GM12878 (cell line): Measurements from ENCODE around the gene CA6. TPM values are rescaled to one million over a fixed set of nuclear protein-coding genes. Genes with fewer than 3 reads are reported as not detected.

Source experiments
- ATAC-seq: fragments of 200-7000 bp; cut with Tn5 transposase; 3 replicates; pipeline ENCODE4 v1.9.1; 2020; ENCODE audit warnings: mild to moderate bottlenecking, moderate library complexity
- BruUV-seq: library from RNA; stranded (reverse); fragments of 400-500 nt; replicated peaks from 2 replicates; lab custom pipeline; 2021; lab: Mats Ljungman, UMichigan
- CTCF ChIA-PET: fragments of 300-600 bp; sonication (Branson Sonifier 250); formaldehyde crosslinking; extraction: SDS; loops from one replicate; lab custom pipeline; 2021; ENCODE audit warnings: inconsistent platforms; lab: Yijun Ruan, JAX
- POLR2A ChIA-PET: fragments of 350-600 bp; formaldehyde crosslinking; extraction: SDS; loops from one replicate; lab custom pipeline; 2021; ENCODE audit warnings: inconsistent platforms; lab: Charles Lee
- RAD21 ChIA-PET: fragments of 300-600 bp; sonication (Branson Sonifier 250); formaldehyde crosslinking; loops from one replicate; lab custom pipeline; 2023; ENCODE audit warnings: antibody characterized with exemption; ENCODE audit not compliant: unreplicated experiment; lab: Charles Lee
- SMC1A ChIA-PET: fragments of 300-600 bp; sonication (Branson Sonifier 250); formaldehyde crosslinking; loops from one replicate; lab custom pipeline; 2023; ENCODE audit not compliant: unreplicated experiment, uncharacterized antibody; lab: Charles Lee
- DNase-seq: peaks from one replicate; pipeline ENCODE4 v3.0.0-alpha.2; 2011; ENCODE audit warnings: low read depth, low spot score
- FAIRE-seq: peaks from 3 replicates; lab custom pipeline; 2011; peaks lifted over from hg19 to GRCh38; lab: Jason Lieb, UNC
- H2AFZ ChIP-seq: 2 replicates; pipeline ENCODE4 v1.6.0; 2011; ENCODE audit warnings: low read depth, low read length, control low read depth; ENCODE audit not compliant: control insufficient read depth
- H3K27ac ChIP-seq: 2 replicates; pipeline ENCODE4 v1.5.1; 2011; ENCODE audit warnings: control low read depth; ENCODE audit not compliant: control insufficient read depth, insufficient read depth
- H3K27me3 ChIP-seq, 2 experiments: replicated peaks in 1 of 2; 2 replicates each; pipeline versions ENCODE4 v1.6.0 to v1.6.1; 2011; ENCODE audit warnings: low read length in 1 of 2; ENCODE audit not compliant: control insufficient read depth in 2 of 2, insufficient read depth in 2 of 2
- H3K36me3 ChIP-seq, 2 experiments: 2 replicates each; pipeline ENCODE4 v1.5.1; 2011; ENCODE audit warnings: low read length in 1 of 2; ENCODE audit not compliant: control insufficient read depth in 2 of 2, insufficient read depth in 2 of 2
- H3K4me1 ChIP-seq: 2 replicates; pipeline ENCODE4 v1.6.1; 2011; ENCODE audit warnings: mild to moderate bottlenecking, low read length, moderate library complexity, mixed read lengths; ENCODE audit not compliant: control insufficient read depth, insufficient read depth
- H3K4me2 ChIP-seq: 2 replicates; pipeline ENCODE4 v1.6.0; 2011; ENCODE audit warnings: control low read depth; ENCODE audit not compliant: control insufficient read depth, insufficient read depth
- H3K4me3 ChIP-seq: fragments of 200-600 bp; sonication (generic); 2 replicates; pipeline ENCODE4 v1.5.1; 2016
- H3K79me2 ChIP-seq: 2 replicates; pipeline ENCODE4 v1.6.0; 2011; ENCODE audit warnings: low read length; ENCODE audit not compliant: control insufficient read depth, insufficient read depth
- H3K9ac ChIP-seq: 2 replicates; pipeline ENCODE4 v1.8.0; 2011; ENCODE audit warnings: low read length, control low read depth, mixed read lengths; ENCODE audit not compliant: control insufficient read depth, insufficient read depth
- H3K9me3 ChIP-seq: replicated peaks from 3 replicates; pipeline ENCODE4 v1.5.1; 2011; ENCODE audit warnings: mild to moderate bottlenecking, low read length; ENCODE audit not compliant: control insufficient read depth, insufficient read depth
- H4K20me1 ChIP-seq: 2 replicates; pipeline ENCODE4 v1.6.0; 2011; ENCODE audit not compliant: control insufficient read depth, insufficient read depth
- BCLAF1 ChIP-seq: fragments of 450-650 bp; IDR thresholded peaks from 2 replicates; pipeline ENCODE4 v1.6.1; 2017; ENCODE audit warnings: antibody characterized with exemption, mild to moderate bottlenecking, moderate library complexity
- CBX3 ChIP-seq: fragments of 200-600 bp; sonication (generic); IDR thresholded peaks from 2 replicates; pipeline ENCODE4 v1.6.1; 2016; ENCODE audit warnings: low read depth, borderline replicate concordance
- CBX5 ChIP-seq: sonication (generic); IDR thresholded peaks from 2 replicates; pipeline ENCODE4 v1.6.1; 2016; ENCODE audit warnings: low read depth, moderate library complexity, mild to moderate bottlenecking, inconsistent platforms
- HDAC6 ChIP-seq: fragments of 200-600 bp; sonication (generic); IDR thresholded peaks from one replicate; pipeline ENCODE4 v1.8.0; 2017; ENCODE audit warnings: antibody characterized with exemption; ENCODE audit not compliant: unreplicated experiment
- NFYA ChIP-seq: IDR thresholded peaks from 2 replicates; pipeline ENCODE4 v1.6.1; 2011; ENCODE audit warnings: low read depth, mild to moderate bottlenecking, low read length, improper control_type of control experiment, borderline replicate concordance
- PRDM15 ChIP-seq: fragments of 450-650 bp; formaldehyde crosslinking; IDR thresholded peaks from 2 replicates; pipeline ENCODE4 v1.4.0; 2020; ENCODE audit warnings: mild to moderate bottlenecking, moderate library complexity
- RB1 ChIP-seq: fragments of 450-650 bp; formaldehyde crosslinking; IDR thresholded peaks from 2 replicates; pipeline ENCODE4 v1.6.1; 2017; ENCODE audit warnings: mild to moderate bottlenecking, borderline replicate concordance
- SKIL ChIP-seq: fragments of 450-650 bp; IDR thresholded peaks from 2 replicates; pipeline ENCODE4 v1.6.1; 2017; ENCODE audit warnings: mild to moderate bottlenecking, low read depth, inconsistent platforms; ENCODE audit not compliant: poor library complexity, severe bottlenecking
- SMAD1 ChIP-seq: fragments of 450-650 bp; IDR thresholded peaks from 2 replicates; pipeline ENCODE4 v1.6.1; 2018; ENCODE audit warnings: mild to moderate bottlenecking, low read depth; ENCODE audit not compliant: partially characterized antibody
- SMAD5 ChIP-seq: IDR thresholded peaks from 2 replicates; pipeline ENCODE4 v1.6.1; 2016; ENCODE audit warnings: antibody characterized with exemption, low read depth
- TCF3 ChIP-seq: IDR thresholded peaks from 2 replicates; pipeline ENCODE4 v1.6.1; 2012; ENCODE audit warnings: low read depth, mild to moderate bottlenecking, low read length, borderline replicate concordance; ENCODE audit not compliant: insufficient read depth
- WGBS: methylation state at CpG from one replicate; pipeline ENCODE4 v1.1.6; 2016; ENCODE audit warnings: low lambda C conversion rate; ENCODE audit not compliant: insufficient replicate concordance, insufficient coverage; ENCODE audit errors: missing lambda C conversion rate; 5-methylcytosine and 5-hydroxymethylcytosine counted together
- in situ Hi-C: fragments of 300-500 bp; cut with MboI; formaldehyde crosslinking; loops from 9 replicates; pipeline ENCODE4 v1.14.3; 2018; ENCODE audit warnings: mixed read lengths
- intact Hi-C: fragments of 100-400 bp; cut with micrococcal nuclease; formaldehyde crosslinking; loops from one replicate; pipeline ENCODE4 v1.14.2; 2022; ENCODE audit not compliant: unreplicated experiment
- polyA plus RNA-seq, 11 experiments: library from polyadenylated mRNA; depleted of rRNA in 4 of 11; unstranded in 6 of 11; stranded (reverse) in 5 of 11; fragments of >200 nt; fragmentation: Nextera tagmentation in 4 of 11; fragmentation: Illumina TruSeq in 1 of 11; extraction: Ambion mirVana in 4 of 11; extraction: Trizol in 1 of 11; gene quantifications; 1 replicate in 1 of 11; 2 replicates in 10 of 11; pipeline versions ENCODE4 v1.2.1 to v1.2.3, GENCODE V29; 2011 to 2016; ENCODE audit warnings: inconsistent platforms in 2 of 11, missing spikeins in 2 of 11, low read depth in 1 of 11
- total RNA-seq, 4 experiments: library from RNA; depleted of rRNA in 3 of 4; stranded (reverse); fragments of >200 nt in 3 of 4; fragmentation: Illumina TruSeq in 1 of 4; extraction: Trizol in 1 of 4; gene quantifications; 2 replicates each; pipeline versions ENCODE4 v1.2.1 to v1.2.3, GENCODE V29; 2013 to 2021

Gene CA6
- total and polyA plus RNA-seq, 10 of the 15 experiments (the other 5 are each of a cell fraction or from before 2014, with no cell fraction given): not detected

- Histone ChIP-seq H3K9ac (no peak overlapping the region), H3K4me2 (no peak overlapping the region), H3K27me3 (peaks cover 0 to under 1% of the 10 kb centered on the region in 2 experiments; a peak in 2 of 4 replicates), H3K27ac (no peak overlapping the region), H3K9me3 (no peaks in the 10 kb centered on the region), H3K4me1 (peaks cover 3% of the 10 kb centered on the region), H3K4me3 (no peak overlapping the region), H2AFZ (no peak overlapping the region), H4K20me1 (no peaks in the 10 kb centered on the region), H3K79me2 (no peaks in the 10 kb centered on the region), H3K36me3 (no peaks in the 10 kb centered on the region)
- CTCF ChIA-PET: interaction anchor here (1.7 kb wide), 1 partner anchor 15 kb away, joined by 5 read pairs; no protein-coding TSS in a partner anchor
- no TSS peak for BruUV-seq
- DNase-seq (no peak), ATAC-seq (no peak), FAIRE-seq (no peak)
- 57% methylated on average over 7 of the region's 7 CpGs for WGBS
- POLR2A ChIA-PET: no interaction called here
- SMC1A ChIA-PET: interaction anchor here (1.6 kb wide), 1 partner anchor 11 kb away, joined by 3 read pairs; no protein-coding TSS in a partner anchor
- RAD21 ChIA-PET: interaction anchor here (0.6 kb wide), 1 partner anchor 182 kb away, joined by 3 read pairs; no protein-coding TSS in a partner anchor
- in situ Hi-C loops (no loop called here), intact Hi-C loops (no loop called here)
- TF ChIP-seq SMAD1 (no peak), HDAC6 (no peak), TCF3 (no peak), CBX3 (no peak), PRDM15 (CRISPR knock-in tag) (no peak), BCLAF1 (no peak), SMAD5 (no peak), RB1 (no peak), SKIL (no peak), NFYA (no peak), CBX5 (no peak)
These were observed 28.9 kb downstream of the CA6 start for GRCh38 chr1:8974551-8974950.
